HG03457 (cell line): ENCODE results near the gene MCF2L.

Source experiments
- ATAC-seq: cut with Tn5 transposase; IDR thresholded peaks from one replicate; pipeline ENCODE4 v1.9.1; 2021; ENCODE audit warnings: moderate number of reproducible peaks; ENCODE audit not compliant: unreplicated experiment

The MCF2L gene

GRCh38 chr13:113137691-113138298, 168.8 kb downstream of the MCF2L start:
- ATAC-seq = no peak

DNA sequence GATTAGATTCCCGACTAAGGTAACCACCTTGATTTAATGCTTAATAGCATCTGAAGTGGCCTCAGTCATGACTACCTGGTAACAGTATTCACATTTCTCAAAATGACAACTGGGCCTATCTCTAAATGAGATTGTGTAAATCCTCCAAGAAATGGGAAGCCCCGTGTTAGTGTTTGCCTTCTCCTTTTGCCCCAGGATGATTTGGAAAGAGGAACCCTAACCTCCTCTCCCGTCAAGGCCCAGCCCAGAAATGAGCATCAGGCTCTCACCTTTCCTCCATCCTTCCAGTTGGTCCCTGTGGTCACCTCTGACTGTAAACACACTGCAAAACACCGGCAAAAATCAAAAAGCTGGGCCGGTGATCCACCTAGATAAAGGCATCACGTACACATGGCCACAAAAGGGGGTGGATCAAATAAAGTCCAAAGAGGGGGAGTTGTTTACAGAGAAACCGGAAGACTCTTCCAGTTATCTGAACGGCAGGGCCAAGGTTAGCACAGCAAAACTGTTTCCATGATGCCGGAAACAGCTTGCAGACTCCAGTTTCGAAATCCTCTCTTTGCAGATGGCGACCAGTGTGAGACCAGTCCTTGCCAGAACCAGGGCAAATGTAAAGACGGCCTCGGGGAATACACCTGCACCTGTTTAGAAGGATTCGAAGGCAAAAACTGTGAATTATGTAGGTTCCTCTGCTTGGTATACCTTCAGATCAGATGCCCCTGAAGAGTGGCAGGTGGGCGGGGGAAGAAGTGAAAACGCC, 170.0 kb downstream of the MCF2L start:
- no peak for ATAC-seq

DNA sequence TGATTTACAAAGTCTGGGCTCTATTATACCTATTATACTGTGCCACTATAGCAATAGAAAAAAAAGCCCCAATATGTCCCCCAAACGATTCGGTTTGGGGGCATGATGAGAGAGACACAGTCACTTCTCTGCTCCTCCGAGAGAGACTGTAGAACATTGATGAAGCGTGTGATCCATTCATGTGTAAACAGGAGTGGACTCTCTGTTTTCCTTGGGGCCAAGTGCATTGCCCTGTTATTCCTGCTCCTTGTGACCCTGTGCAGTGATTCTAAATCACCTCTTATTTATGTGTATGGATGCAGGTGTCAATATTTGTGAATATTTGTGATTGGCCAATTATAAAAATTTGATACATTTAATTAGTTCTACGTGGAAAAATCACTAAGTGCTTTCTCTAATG, 170.6 kb downstream of the MCF2L start:
- no peak for ATAC-seq

GRCh38 chr13:113140677-113141600, 171.9 kb downstream of the MCF2L start:
- no peak for ATAC-seq

- no peak for ATAC-seq
Measured at GRCh38 chr13:113141601-113141970, 172.6 kb downstream of the MCF2L start.

DNA sequence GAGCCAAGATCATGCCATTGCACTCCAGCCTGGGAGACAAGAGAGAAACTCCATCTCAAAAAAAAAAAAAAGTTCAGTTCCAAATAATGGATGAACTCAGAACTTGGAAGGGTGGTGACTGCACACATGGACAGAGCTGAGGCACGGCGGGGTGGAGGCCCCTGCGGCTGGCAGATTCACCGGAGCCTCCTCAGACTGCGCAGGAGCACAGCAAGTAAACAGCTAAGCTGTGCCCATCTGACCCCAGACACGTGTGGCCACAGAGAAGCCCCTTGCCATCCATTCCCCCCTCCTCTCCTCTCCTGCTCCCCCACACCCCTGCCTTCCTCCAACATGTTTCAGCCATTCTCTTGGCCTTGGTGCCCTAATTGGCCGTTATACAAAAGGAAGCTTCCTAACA, 173.9 kb downstream of the MCF2L start:
- no peak for ATAC-seq

DNA sequence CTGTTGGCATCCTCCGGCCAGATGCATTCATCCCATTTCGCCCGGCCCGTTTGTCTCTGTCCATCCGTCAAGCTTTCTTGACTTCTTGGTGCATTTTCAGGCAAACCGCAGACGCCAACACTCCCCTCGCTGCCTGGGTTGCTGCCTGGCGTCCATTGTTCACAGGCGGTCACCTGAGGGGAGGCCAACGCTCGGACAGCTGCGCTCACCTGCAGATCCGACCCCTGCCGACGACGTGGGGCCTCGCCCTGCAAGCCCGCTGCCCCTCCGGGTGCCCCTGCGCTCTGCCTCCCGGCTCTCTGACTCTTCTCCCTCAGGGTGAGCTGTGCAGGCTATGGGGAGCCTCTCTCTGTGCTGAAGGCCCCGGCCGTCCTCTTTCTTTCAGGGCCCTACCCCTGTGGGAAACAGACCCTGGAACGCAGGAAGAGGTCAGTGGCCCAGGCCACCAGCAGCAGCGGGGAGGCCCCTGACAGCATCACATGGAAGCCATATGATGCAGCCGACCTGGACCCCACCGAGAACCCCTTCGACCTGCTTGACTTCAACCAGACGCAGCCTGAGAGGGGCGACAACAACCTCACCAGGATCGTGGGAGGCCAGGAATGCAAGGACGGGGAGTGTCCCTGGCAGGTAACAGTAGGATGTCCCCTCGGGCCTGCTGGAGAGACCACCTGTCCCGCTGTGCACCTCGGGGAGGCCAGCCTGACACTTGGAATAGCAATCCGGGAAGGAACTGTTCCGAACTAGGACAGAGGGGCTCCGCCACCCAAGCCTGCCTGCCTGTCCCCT, 174.6 kb downstream of the MCF2L start:
- ATAC-seq = no peak

- ATAC-seq = no peak
Measured at GRCh38 chr13:113144255-113144629, 175.2 kb downstream of the MCF2L start.

- no peak for ATAC-seq
Measured at GRCh38 chr13:113145496-113145895, 176.5 kb downstream of the MCF2L start.

GRCh38 chr13:113145911-113146598, 177.0 kb downstream of the MCF2L start:
- ATAC-seq = no peak

GRCh38 chr13:113146750-113147149, 177.7 kb downstream of the MCF2L start:
- ATAC-seq = no peak

- ATAC-seq = no peak
Measured at GRCh38 chr13:113147206-113147605, 178.2 kb downstream of the MCF2L start.

- no peak for ATAC-seq
Measured at GRCh38 chr13:113148407-113148806, 179.4 kb downstream of the MCF2L start.

- ATAC-seq = no peak
Measured at GRCh38 chr13:113148940-113149503, 180.0 kb downstream of the MCF2L start.
